Measurements from ENCODE around the gene GPR148.

GRCh38 chr2:130766037-130766436 is 37.2 kb downstream of the GPR148 start:
- TF ChIP-seq CTCF (IDR thresholded peaks at IDR 0.05; ENCODE audit: poor library complexity) (no peak), EZH2 (IDR thresholded peaks at IDR 0.05; ENCODE audit: borderline replicate concordance) (no peak), EZH2phosphoT487 (IDR thresholded peaks at IDR 0.05; ENCODE audit: low read depth, severe bottlenecking, unreplicated experiment) (no peak)

All from hepatocyte (in vitro differentiated cells).